NCI-H187 (cell line): Measurements from ENCODE around the gene LINGO3.

Source experiments
- DNase-seq, 2 experiments: peaks; one replicate each; lab custom pipeline; 2025; lab: John Stamatoyannopoulos, UW

Gene LINGO3

DNA sequence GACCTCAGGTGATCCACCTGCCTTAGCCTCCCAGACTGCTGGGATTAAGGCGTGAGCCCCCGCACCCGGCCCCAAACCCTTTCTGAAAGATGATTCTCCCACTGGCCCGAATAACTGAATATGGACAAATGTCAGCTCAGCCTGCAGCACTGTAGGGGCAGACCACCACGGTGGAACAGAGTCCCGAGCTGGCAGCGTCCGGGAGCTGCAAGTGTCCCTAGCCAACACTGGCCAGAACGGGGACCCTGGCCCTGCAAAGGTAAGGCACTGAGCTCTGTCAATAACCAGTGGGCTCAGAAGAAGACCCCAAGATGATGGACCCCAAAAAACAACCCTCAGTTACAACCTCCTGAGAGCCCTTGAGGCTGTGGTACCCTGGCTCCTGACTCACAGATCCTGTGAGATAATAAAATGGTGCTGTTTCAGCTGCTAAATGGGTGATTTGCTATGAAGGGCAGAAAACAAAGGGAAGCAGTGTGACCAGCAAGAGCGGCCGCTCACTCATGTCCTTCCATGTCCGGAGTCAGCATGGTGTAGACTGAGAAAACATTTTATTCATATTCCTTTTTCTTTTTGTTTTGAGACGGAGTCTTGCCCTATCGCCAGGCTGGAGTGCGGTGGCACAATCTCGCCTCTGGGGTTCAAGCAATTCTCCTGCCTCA lies 18.9 kb upstream of the LINGO3 start:
- DNase-seq, result no peak

DNA sequence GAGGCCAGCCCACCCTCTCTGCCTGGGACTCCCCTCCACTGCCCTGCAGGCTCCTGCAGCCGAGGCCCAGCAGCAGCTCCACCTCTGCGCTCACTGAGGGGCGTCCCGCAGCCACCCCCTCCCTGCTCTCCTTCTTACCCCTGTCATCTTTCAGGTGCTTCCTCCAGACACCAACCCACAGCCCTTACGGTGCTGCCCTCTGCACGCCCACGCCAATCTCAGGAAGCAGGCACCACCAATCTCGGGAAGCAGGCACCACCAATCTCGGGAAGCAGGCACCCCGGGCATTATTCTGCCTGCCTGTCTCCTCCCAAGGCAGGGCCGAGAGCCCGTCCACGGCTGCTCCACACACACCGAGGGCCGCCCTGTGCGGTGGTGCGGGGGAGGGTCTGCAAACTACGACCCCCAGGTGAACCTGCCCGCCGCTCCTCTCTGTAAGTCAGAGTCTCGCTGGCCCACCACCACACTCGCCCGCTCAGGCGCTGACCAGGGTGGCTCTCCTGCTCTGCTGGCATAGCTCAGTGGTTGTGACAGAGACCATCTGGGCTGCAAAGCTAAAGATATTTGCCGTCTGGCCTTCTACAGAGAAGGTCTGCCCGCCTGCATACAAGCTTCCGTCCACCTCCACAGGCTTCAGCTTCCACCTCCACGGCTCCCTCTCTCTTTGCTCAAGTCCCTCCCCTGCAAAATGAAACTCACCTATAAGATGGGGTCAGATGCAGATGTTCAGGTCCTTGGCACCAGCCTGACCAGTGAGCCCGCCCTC lies 17.5 kb upstream of the LINGO3 start:
- DNase-seq, result no peak

DNA sequence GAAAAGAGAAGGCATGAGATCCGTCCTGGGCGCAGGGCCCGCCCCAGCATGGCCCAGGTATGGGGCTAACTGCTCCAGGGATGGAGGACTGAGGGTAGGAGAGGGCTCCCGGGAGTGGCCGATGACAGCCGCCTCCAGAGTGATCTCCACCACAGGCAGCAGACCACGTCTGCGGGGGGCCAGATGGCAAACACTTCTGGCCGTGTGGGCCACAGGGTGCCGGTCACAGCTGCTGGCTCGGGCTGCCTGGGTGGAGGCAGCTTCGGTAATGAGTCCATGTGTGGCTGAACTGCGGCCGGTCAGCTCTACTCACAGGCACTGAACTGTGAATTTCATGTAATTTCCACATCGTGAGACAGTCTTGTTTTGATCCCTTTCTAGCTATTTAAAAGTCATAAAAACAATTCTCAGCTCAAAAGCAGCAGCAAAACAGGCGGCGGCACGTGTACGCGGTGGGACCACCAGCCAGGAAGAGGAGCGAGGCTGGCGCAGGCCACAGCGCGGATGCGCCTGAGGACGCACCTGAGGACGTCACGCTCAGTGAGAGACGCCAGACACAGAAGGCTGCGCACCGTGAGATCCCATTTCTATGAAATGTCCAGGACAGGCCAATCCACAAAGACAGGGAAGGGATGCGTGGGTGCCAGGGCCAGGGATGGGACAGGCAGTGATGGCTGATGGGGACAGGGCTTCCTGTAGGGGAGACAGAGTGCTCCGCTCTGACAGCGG lies 16.4 kb upstream of the LINGO3 start:
- no peak for DNase-seq

DNA sequence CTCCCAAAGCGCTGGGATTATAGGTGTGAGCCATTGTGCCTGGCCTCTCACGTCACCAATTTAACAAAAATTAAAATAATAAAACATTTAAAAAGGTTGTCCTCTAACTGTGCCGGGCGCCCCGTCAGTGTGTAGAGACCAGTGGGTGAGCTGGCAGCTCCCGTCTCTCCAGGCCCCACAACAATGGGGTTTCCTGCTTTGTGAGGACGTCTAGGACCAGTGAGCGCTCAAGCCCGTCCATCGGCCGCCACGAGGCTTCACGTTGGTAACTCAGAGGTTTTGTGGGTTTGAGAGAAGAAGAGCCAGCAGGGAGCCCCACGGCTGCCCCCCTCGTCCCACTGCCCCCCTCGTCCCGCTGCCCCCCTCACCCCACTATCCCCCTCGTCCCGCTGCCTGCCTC lies 15.8 kb upstream of the LINGO3 start:
- DNase-seq, result no peak

DNA sequence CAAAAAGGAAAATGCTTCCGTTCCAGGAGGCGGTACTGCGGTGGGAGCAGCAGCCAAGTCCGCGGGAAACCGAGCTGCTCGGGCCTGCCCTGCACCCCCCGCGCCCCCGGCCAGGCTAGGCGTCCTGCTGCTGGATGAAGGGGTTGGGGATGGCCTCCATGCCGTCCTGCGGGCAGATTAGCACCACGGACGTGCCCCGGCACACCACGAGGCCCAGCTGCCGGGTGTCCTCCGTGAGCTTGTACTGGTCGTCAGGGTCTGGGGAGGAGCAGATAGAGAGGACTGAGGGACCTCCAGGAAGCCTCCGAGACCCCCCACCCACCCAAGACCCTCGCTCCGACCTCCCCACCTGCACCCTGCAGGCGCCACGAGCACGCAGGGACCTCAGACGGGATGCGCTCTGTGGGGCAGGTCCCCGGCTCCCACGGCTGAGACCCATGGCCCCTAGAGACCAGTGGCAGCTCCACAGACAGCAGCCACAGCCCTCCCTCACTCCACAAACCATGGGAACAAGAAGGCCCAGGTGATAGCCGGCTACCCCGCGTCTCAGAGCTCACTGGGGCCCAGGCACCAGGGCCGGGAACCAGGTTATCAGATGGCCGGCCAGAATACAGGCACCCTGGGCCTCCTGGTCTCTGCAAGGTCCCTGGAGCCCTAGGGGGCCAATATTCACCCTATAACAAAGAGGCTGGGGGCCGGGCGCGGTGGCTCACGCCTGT lies 13.8 kb upstream of the LINGO3 start:
- no peak for DNase-seq

DNA sequence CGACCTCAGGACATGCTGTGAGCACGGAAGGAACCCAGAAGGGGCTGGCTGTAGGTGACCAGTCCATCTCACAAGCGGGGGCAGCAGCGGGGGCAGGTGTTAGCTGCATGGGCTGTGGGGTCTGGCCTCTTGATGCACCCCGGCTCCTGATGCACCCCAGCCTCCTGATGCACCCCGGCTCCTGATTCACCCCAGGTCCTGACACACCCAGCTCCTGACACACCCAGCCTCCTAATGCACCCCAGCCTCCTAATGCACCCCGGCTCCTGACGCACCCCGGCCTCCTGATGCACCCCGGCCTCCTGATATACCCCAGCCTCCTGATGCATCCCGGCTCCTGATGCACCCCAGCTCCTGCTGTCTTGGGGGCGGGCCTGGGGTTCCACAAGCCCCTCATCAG lies 13.0 kb upstream of the LINGO3 start:
- DNase-seq, result no peak

DNA sequence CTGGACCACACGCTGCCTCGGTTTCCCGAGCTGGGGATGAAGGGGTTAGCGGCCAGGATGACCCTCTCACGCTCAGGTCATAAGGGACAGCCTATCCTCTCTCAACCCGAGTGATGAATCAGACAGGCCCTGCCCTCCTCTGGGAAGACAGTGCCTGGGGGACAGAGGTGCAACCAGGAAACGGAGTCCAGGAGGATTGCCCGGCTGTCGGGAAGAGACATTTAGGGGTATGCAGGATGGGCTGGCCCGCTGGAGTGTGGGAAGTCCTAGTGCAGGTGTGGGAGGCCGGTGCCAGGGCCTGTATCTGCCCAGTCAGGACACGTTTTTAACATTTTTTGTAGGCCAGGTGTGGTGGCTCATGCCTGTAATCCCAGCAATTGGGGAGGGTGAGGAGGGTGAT lies 12.1 kb upstream of the LINGO3 start:
- no peak for DNase-seq

DNA sequence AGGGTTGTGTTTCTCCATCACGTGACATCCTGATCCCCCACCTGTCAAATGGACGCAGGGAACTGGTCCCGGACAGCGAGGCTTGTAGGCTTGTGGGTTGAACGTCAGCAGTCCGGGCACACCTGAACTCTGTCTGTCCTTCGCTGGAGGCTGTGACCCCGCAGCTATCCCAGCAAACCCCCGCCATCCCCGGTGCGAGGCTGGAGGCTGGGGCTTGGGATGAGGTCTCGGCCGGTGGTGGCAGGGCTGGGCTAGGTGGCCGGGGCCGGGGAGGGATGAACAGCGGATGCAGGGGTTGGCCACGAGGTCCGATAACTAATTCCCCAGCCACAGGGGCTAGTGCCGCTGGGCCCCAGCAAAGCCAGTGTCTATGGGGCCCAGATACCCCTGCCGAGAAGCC lies 11.6 kb upstream of the LINGO3 start:
- DNase-seq, result no peak

DNA sequence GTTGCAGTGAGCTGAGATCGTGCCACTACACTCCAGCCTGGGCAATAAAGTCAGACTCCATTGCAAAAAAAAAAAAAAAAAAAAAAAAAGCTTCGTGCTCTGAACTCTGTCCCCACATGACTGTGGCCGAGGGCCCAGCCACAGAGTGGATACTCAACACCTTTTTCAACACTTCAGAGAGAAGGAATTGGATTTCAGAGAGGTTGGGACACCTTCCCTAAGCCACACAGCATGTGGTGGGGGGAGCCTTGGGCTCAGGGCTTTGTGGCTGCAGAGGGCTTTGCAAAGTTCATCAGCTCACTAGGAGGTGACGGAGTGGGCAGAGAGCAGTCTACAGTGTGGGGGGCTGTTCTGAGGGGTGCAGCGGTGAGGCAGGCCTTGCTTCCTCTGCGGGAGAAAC lies 11.0 kb upstream of the LINGO3 start:
- DNase-seq, result no peak

DNA sequence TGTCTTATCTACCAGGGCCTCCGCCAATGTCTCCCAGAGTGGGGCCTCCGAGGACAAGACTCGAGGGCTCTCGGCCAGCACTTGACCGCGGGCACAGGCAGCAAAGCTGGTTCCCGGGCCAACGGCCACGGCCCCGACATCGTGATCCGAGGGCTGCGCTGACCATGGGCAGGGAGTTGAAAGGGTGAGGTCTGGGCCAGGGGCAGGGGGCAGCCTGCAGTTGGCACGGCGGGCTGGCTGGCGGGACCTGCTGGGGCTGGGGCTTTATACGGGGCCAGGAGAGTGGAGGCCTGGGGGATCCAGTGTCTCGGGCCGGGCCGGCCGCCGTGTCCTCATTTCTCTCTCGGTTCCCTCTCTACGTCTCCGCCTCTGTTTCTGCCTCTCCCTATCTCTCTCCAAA lies 9.8 kb upstream of the LINGO3 start:
- DNase-seq, result no peak

DNA sequence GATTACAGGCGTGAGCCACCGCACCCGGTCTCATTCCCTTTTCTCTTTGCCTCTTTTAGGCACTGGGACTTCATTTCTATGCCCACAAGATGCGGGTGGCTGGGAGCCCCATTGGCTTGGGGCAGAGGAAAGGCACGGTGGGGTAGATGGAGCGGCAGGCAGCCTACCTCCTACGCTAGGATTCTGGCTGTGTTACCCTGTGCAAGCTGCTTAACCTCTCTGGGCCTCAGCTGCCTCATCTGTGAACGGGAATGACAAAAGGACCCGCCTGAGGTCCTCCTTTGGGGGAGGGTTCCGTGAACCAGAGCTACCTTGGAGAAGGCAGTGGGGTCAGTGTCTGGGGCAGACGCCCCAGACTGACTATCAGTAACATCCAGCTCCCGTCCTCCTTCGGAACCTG lies 9.3 kb upstream of the LINGO3 start:
- no peak for DNase-seq

DNA sequence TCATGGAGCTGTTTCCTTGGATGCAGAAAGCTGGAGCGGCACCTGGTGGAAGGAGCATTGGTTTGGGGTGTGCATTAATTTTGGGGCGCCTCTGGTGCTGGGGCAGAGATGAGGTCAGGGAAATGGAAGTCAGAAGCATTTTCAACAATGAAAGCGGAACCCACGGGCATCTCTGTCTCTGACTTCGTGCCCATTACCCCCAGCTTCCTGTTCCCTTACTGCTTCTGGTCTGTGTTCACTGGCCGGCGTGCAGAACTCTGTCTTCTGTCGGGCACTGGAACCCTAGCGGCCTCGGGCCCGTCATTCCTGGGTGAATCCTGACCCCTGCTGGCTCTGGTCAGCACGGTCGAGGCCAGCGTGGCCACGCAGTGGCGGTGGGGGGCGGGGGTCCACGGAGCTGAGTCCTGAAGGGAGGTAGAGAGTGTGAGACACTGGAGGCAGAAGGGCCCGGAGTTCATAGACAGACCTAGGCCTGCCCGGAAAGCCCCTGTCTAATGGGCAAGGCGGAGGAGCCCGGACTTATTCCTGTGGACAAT lies 7.9 kb upstream of the LINGO3 start:
- no peak for DNase-seq

DNA sequence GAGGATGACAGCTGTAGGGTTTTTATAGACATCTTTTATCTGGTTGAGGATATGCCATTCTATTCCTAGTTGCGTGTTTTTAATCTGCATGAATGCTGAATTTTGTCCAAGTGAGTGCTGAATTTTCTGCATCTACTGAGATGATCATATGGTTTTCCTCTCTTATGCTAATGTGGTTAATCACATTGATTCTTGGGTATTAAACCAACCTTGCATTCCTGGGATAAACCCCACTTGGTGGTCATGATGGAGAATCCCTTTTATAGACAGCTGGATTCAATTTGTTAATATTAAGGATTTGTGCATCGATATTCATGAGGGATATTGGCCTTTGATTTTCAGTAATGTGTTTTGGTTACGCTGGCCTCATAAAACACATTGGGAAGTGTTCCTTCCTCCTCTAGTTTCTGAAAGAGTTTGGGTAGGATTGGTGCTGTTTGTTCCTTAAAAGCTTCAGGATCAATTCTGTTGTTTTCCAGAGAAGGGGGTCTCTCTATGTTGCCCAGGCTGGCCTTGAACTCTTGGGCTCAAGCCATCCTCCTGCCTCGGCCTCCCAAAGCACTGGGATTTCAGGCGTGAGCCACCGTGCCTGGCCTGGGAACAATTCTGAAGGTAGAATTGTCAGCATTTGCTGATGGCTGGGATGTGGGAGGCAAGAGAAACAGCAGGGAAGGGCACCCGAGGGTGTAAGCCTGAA lies 7.3 kb upstream of the LINGO3 start:
- no peak for DNase-seq

DNA sequence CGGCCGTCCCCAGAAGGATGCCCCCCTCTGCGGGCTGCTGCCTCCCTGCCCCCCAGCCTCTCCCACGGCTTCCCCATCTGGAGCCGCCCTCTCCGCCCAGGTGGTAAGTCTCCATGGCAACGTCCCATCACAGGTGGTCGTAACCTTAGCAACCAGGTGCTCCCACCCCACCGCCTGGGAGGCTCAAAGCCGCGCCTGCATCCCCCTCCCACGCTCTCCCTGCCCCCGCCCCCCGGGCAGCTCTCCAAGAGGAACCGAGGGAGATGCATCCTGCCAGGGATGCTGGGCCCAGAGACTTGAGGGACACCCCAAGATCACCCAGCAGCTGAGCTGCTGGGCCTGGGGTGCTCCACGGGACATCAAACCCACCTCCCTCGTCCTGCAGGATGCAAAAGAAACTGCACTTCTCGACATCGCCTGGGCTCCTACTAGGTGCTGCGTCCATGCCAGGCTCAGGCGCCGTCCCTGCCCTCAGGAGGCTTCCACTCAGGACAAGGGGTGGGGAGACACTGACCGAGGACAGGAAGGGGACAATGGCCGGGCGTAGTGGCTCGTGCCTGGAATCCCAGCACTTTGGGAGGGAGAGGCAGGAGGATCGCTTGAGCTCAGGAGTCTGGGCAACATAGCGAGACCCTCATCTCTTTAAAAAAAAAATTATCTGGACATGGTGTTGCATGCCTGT lies 5.0 kb upstream of the LINGO3 start:
- DNase-seq, result no peak

DNA sequence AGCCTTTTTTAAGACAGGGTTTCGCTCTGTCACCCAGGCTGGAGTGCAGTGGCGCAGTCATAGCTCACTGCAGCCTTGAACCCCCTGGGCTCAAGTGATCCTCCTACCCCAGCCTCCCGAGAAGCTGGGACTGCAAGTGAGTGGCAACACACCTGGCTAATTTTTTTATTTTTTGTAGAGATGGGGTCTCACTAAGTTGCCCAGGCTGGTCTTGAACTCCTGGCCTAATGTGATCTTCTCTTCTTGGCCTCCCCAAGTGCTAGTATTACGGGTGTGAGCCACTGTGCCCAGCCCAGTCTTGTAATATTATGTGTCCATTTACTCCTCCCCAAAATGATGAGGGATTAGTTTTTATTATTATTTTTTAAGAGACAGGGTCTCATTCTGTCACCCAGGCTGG lies 3.1 kb upstream of the LINGO3 start:
- DNase-seq, result no peak

DNA sequence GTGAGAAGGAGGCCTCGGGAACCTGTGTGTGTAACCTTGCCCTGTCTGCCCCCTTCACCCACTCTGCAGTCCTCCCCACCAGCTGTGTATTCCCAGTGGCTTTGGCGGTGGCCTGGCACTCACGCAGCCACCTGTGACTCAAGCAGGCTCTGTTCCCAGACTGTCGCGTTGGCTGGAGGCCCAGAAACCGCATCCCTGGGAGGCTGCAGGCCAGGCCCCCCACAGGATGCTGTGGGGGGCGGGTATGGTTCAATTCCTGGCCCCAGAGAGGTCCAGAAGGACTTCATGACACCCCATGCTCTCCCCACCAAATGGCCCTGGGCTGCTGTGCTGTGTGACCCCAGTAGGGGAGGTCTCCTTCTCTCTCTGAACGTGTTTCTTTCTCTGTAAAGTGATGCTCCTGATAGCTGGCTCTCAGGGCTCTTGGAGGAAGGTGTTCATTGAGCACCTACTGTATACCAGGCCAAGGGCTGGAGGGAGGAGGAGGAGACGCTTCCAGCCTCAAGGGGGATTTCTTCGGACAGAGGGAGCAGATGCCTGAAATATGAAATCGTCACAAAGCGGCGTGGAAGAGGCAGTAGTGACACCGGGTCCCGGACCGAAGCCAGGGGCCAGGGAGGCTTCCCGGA lies 1.9 kb upstream of the LINGO3 start:
- DNase-seq, result no peak

DNA sequence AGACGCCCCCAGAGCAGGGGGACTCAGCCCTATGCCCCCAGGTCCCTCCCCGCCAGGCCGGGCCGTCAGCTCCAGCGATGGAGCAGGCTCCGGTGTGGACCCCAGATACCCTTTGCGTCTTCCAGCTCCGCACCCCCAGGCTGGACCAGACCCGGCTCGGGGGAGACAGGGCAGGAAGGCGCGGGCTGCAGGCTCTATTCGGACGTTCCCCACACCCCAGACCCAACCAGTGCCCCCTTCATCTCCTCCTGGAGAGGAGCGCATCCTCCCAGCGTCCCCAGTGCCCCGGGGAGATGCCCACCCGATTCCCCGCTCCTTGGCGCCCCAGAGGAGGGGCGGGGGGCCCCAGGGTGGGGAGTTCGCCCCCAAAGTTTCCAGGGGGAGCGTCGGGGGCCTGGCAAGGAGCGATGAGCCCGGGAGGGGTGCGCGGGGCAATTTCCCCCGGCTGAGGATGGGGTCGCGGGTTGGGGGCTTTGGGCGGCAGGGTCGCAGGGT lies 389 bp downstream of the LINGO3 start:
- DNase-seq, result no peak

DNA sequence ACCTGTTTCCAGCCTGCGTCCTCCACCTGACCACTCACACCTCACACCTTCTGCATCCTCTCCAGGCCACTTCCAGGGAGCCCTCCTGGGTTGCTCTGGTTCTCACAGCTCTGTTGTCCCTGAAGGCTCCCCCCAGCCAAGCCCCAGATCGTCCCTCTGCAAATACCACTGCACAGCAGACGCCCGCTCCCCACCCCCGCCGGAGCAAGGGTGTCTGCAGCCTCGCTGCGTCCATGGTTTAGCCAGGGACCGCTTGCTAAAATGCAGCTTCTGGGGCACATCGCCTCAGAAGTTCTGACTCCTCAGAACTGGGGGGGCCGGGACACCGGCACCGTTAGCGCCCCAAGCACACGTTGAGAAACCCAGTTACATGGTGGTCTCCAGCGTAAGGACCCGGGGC lies 983 bp downstream of the LINGO3 start:
- DNase-seq, result no peak

DNA sequence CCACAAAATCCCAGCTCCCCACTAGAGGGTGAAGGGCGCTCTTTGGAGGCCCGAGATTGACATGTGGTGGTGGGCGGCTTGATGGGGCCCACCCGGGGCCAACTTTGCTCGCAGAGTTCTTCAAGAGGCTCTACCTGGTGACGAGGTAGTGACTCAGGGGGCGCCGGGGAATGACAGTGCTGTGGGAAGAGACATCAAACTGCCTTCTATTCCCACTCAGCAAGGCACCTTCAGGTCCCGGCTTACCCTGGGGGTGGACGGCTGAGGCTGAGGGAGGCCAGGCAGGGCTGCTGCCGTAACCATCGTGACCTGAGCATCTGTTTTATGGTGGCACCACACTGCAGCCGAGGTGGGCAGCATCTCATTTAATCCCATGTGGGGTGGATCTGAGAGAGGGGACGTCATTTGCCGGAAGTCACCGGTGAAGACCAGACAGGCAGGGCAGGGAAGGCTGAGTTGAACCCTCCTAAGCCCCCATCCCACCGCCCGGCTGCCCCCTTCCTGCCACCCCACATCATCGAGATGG lies 1.6 kb downstream of the LINGO3 start:
- DNase-seq, result no peak
